Esophagus (tissue), 2 donors: Measurements from ENCODE around the gene MAP1S. TPM values are rescaled to one million over a fixed set of nuclear protein-coding genes. Genes with fewer than 3 reads are reported as not detected.
"Not testable (repeated sequence)": the region's sequence is repeated elsewhere in the genome, so short reads cannot be mapped to it uniquely, and the experiment has no call there.

Source experiments
- H3K27ac ChIP-seq, 2 donors: one replicate each; pipeline ENCODE4 v1.5.1; 2013; ENCODE audit warnings: low read depth in 2 of 2, mild to moderate bottlenecking in 2 of 2, inconsistent platforms in 1 of 2, low read length in 1 of 2, moderate library complexity in 1 of 2
- H3K27me3 ChIP-seq, 2 donors: one replicate each; pipeline ENCODE4 v1.6.1; 2013; ENCODE audit warnings: low read length in 2 of 2, control low read depth in 1 of 2, mild to moderate bottlenecking in 1 of 2; ENCODE audit not compliant: insufficient read depth in 2 of 2, control insufficient read depth in 1 of 2
- H3K36me3 ChIP-seq, 2 donors: one replicate each; pipeline ENCODE4 v1.6.1; 2013; ENCODE audit warnings: low read length in 1 of 2; ENCODE audit not compliant: control insufficient read depth in 2 of 2, insufficient read depth in 2 of 2
- H3K4me1 ChIP-seq, 2 donors: one replicate each; pipeline ENCODE4 v1.6.1; 2013; ENCODE audit warnings: low read length in 1 of 2; ENCODE audit not compliant: control insufficient read depth in 2 of 2, insufficient read depth in 2 of 2
- H3K4me3 ChIP-seq, 2 donors: one replicate each; pipeline ENCODE4 v1.5.1; 2013; ENCODE audit warnings: low read length in 2 of 2, mild to moderate bottlenecking in 2 of 2, low read depth in 1 of 2, moderate library complexity in 1 of 2
- H3K9me3 ChIP-seq, 2 donors: one replicate each; pipeline ENCODE4 v1.6.1; 2013; ENCODE audit warnings: mild to moderate bottlenecking in 2 of 2, low read depth in 1 of 2, low read length in 1 of 2, moderate library complexity in 1 of 2; ENCODE audit not compliant: control insufficient read depth in 2 of 2, insufficient read depth in 1 of 2
- WGBS, 2 donors: extraction: QIAGEN DNeasy Blood & Tissue Kit; methylation state at CpG; one replicate each; pipeline ENCODE4 v1.1.7; 2013; 5-methylcytosine and 5-hydroxymethylcytosine counted together
- polyA plus RNA-seq, 2 donors: library from polyadenylated mRNA; stranded (reverse); fragments of 200-250 nt; gene quantifications; one replicate each; pipeline ENCODE4 v1.2.3, GENCODE V29; 2013
- donor health status: healthy with polysubstance abuse.
- donor health status: Bipolar disorder and iron deficiency.

Gene MAP1S
- polyA plus RNA-seq, 2 donors, result 7.8 to 13.1 TPM

DNA sequence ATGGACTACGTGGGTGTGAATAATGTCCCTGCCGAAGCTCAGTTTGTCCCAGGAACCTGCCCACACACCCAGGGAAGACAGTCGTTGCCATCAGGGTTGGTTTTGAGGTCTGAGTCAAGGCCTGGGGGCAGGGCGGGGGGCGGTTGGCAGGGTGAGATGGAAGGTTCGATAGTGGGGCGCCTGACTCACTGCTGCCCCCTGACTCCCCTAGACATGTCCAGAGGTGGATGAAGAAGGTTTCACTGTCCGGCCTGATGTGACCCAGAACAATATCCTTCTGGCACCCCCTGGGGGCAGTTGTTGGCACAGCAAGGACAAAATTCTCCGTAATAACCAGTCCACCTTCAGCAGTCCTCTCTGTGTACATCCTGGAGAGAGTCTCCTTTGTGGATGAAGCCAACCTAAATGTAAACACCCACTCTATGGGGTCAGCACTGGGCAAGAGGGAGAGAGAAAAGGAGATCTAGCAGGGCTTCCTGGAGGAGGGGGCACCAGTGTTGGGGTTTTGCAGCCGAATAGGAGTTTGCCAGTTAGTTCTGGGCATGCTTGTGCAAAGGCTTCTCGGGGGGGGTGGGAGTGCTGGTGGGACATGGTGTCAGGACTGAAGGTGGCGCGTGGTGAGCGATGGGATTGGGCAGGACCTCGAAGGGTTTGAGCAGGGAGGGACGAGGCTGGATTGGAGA, 56.1 kb downstream of the MAP1S start:
- 63 to 72% methylated on average over 16 of the region's 16 CpGs for WGBS, 2 donors
- Histone ChIP-seq H3K36me3 (no peaks in the 10 kb centered on the region), H3K27ac (no peak overlapping the region), H3K4me1 (peaks cover 0 to 3% of the 10 kb centered on the region in 2 donors), H3K4me3 (no peak overlapping the region), H3K9me3 (no peaks in the 10 kb centered on the region), H3K27me3 (no peaks in the 10 kb centered on the region)

DNA sequence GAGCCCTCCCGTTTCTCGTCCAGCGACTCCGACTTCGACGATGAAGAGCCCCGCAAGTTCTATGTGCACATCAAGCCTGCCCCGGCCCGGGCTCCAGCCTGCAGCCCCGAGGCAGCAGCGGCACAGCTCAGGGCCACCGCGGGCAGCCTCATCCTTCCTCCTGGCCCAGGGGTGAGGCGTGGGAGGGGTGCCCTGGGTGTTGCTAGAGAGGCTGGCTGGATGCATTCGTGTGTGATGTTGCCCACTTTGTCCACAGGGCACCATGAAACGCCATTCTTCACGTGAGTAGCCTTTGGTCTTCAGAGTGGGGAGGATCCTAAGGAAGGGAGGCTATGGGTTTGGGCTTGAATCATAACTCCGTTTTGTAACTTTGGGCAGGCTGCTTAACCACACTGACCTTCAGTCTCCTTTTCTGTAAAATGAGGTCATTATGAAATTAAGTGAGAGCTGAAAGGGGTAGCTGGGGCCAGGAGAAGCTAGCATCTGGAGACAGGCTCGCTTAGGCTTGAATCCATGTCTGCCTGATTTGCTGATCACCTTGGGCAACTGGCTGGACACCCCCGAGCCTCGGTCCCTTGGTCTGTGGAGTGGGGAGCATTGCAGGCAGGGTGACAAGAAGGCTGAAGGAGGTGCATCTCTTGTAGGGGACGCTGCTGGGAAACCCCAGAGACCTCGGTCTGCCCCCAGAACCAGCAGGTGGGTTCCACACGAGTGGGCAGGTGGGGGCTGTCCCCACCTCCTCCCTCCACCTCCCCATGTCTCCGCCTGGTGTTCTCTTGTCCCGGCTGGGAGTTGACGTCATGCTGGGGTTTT, 56.9 kb downstream of the MAP1S start:
- Histone ChIP-seq H3K4me1 (peaks cover 0 to 3% of the 10 kb centered on the region in 2 donors), H3K4me3 (no peak overlapping the region), H3K9me3 (no peaks in the 10 kb centered on the region), H3K27me3 (no peaks in the 10 kb centered on the region), H3K27ac (no peak overlapping the region), H3K36me3 (no peaks in the 10 kb centered on the region)
- 61 to 62% methylated on average over 27 of the region's 27 CpGs for WGBS, 2 donors

DNA sequence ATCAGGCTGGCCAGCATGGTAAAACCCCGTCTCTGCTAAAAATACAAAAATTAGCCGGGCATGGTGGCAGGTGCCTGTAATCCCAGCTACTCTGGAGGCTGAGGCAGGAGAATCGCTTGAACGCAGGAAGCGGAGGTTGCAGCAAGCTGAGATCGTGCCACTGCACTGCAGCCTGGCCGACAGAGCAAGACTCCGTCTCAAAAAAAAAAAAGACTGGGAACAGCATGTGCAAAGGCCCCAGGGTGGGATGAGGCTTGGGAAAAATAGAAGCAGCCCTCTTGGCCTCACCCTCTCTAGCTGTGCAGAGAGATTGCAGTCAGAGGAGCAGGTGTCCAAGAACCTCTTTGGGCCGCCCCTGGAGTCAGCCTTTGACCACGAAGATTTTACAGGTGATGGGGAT, 58.6 kb downstream of the MAP1S start:
- H3K4me1 ChIP-seq, H3K4me3 ChIP-seq, H3K27me3 ChIP-seq, H3K27ac ChIP-seq, H3K36me3 ChIP-seq, H3K9me3 ChIP-seq: not testable (repeated sequence)
- 79 to 80% methylated on average over 10 of the region's 10 CpGs for WGBS, 2 donors

DNA sequence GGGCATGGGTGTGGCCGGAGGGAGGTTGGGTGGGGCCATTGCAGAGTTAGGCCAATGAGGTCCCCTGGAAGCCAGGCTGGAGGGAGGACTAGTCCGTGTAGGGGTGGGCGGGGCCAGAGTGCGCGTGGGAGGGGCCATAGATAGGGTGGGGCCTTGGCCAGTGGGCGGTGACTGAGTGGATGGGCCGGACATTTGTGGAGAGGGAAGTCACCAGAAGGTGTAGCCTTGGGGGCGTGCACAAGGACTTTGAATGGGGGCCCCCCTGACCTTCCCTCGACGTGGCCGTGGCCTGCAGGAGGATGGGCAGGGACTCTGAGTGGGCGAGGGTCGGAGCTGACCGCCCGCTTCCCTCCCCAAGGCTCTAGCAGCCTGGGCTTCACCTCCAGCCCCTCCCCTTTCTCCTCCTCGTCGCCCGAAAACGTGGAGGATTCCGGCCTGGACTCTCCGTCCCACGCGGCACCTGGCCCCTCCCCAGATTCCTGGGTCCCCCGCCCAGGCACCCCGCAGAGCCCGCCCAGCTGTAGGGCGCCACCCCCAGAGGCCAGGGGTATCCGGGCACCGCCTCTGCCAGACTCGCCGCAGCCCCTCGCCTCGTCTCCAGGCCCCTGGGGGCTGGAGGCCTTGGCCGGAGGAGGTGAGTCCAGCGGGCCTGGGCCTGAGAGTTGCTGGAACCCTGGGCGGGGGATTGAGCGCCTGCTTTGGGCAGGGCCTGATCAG, 59.1 kb downstream of the MAP1S start:
- no peaks in the 10 kb centered on the region for H3K9me3 ChIP-seq
- peaks cover 0 to 3% of the 10 kb centered on the region in 2 donors for H3K4me1 ChIP-seq
- no peak overlapping the region for H3K4me3 ChIP-seq
- no peaks in the 10 kb centered on the region for H3K36me3 ChIP-seq
- 14% methylated on average over 34 to 37 of the region's 37 CpGs for WGBS, 2 donors
- H3K27me3 ChIP-seq, result no peaks in the 10 kb centered on the region
- no peak overlapping the region for H3K27ac ChIP-seq

DNA sequence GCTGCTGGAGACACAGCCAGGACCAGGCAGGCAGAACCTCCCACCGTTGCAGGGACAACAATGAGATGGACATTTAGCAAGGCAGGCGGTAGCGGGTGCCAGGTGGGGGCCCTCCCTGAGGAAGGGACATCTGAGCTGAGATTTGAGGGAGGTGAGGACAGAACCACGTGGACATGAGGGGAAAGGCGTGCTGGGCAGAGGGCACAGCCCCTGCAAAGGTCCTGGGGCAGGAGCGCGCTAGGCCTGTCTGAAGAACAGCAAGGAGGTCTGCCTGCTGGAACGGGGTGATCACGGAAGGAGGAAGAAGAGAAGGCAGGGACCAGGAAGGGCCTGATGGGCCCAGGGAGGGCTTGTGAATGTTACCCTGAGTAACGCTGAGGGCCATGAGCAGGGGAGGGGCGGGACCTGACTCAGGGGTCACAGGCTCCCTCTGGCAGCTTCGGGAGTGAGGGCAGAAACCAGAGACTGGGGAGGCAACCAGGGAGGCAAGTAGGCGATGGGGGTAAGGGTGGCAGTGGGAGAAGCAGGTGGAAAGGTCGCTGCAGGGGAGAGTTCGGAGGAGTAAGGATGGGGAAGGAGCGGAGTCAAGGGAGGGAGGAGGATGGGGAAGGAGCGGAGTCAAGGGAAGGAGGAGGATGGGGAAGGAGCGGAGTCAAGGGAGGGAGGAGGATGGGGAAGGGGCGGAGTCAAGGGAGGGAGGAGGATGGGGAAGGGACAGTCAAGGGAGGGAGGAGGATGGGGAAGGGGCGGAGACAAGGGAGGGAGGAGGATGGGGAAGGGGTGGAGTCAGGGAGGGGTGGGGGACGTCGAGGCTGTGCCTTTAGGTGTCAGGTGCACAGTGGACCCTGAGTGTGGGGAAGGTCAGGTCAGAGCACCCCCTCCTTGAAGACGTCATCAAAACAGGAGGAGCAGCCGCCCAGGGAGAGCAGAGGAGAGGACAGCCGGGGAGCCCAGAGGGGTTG, 60.0 kb downstream of the MAP1S start:
- H3K4me1 ChIP-seq, result peaks cover 0 to 3% of the 10 kb centered on the region in 2 donors
- H3K36me3 ChIP-seq, result no peaks in the 10 kb centered on the region
- H3K27me3 ChIP-seq, result no peaks in the 10 kb centered on the region
- H3K9me3 ChIP-seq, result no peaks in the 10 kb centered on the region
- no peak overlapping the region for H3K27ac ChIP-seq
- no peak overlapping the region for H3K4me3 ChIP-seq
- WGBS, 2 donors, result 24 to 25% methylated on average over 22 to 25 of the region's 25 CpGs

DNA sequence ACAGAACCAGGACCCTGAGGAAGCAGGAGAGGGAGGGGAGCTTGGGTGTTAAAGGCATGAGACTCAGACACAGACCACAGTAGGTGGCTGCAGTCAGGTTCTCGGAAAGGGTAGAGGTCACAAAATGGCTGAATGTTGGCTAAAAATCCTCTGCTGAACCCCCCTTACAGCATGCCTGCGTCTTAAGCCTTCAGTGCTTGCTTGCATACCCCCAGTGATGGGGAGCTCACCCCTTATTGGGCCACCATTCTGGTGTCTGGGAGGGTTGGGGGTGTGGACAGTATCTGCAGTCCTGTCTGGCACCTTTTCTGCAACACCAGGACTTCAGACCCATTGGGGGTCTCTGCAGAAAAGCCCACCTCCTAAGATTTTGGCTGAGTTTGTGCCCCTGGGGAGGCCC, 61.5 kb downstream of the MAP1S start:
- H3K27me3 ChIP-seq, result no peaks in the 10 kb centered on the region
- 87 to 90% methylated on average over 2 of the region's 2 CpGs for WGBS, 2 donors

DNA sequence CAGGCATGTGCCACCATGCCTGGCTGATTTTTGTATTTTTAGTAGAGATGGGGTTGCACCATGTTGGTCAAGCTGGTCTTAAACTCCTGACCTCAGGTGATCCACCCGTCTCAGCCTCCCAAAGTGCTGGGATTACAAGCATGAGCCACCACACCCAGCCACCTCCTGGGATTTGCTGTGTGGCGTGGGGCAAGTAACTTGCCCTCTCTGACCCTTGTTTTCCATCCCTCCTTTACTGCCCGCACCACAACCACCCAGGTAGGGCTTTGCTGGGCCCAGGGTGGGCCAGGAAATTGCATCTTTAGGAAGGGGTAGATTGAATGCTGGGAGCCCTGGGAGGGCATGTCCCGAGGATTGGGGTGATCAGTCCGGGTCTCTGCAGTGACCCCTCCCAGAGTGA, 64.4 kb downstream of the MAP1S start:
- H3K4me1 ChIP-seq, H3K27ac ChIP-seq, H3K4me3 ChIP-seq, H3K27me3 ChIP-seq, H3K9me3 ChIP-seq, H3K36me3 ChIP-seq: not testable (repeated sequence)
- WGBS, 2 donors, result 68 to 71% methylated on average over 5 of the region's 5 CpGs

More for the DNA sequence above, 61.5 kb downstream of the MAP1S start:
- H3K4me3 ChIP-seq, result no peak overlapping the region
- no peak overlapping the region for H3K27ac ChIP-seq
- H3K4me1 ChIP-seq, result peaks cover 0 to 3% of the 10 kb centered on the region in 2 donors
- H3K9me3 ChIP-seq, result no peaks in the 10 kb centered on the region
- H3K36me3 ChIP-seq, result no peaks in the 10 kb centered on the region
